Cardiac septum (tissue), 1 donor: ENCODE results near the gene ALKBH4. TPM values are rescaled to one million over a fixed set of nuclear protein-coding genes. Genes with fewer than 3 reads are reported as not detected.
"Not testable (repeated sequence)": the region's sequence is repeated elsewhere in the genome, so short reads cannot be mapped to it uniquely, and the experiment has no call there.

ENCODE experiments used
- DNase-seq: peaks from one replicate; pipeline ENCODE4 v3.0.0-alpha.2; 2020; ENCODE audit warnings: low spot score
- intact Hi-C: fragments of 100-400 bp; cut with DNase I; formaldehyde crosslinking; loops from one replicate; pipeline ENCODE4 v1.14.0; 2022
- long read RNA-seq: library from polyadenylated mRNA; unstranded; transcript quantifications from one replicate; pipeline ENCODE4 v2.0.0, GENCODE V29; 2021
- total RNA-seq: library from RNA; stranded (reverse); fragmentation: NEBNext Ultra II Directional; extraction: Animal tissue kit (Norgen Biotek cat#: 25700); gene quantifications from one replicate; pipeline ENCODE4 v1.2.1, GENCODE V29; 2021
- donor health status: DM: no; HTN: no; CAD: no.

Gene ALKBH4
- 6.5 TPM for total RNA-seq
- long read RNA-seq, transcript ALKBH4-201 (3 exons, 2,105 nt) = major isoform, 12 of 19 reads
- long read RNA-seq, partial matches to known transcripts = 1 of 19 reads
- long read RNA-seq, other reads (novel, unspliced or antisense) = 4 of 19 reads

GRCh38 chr7:102464577-102465280 lies at the start of gene ALKBH4, which contains the start of gene LRWD1:
ALKBH4 (minus strand) TSS chr7:102464863; CDS start chr7:102464836, 27 bp downstream.
LRWD1 (plus strand) TSS chr7:102464984; CDS start chr7:102465081, 97 bp downstream.
- intact Hi-C loops = loop anchor here (5.0 kb wide), 1 partner anchor 52 kb away; no protein-coding TSS in a partner anchor
- peak; percentile 98 for DNase-seq

- peak; percentile 74 for DNase-seq
- intact Hi-C loops = not testable (repeated sequence)
Observed at GRCh38 chr7:102512642-102513221, 48.1 kb upstream of the ALKBH4 start.

GRCh38 chr7:102511860-102512522 lies 47.3 kb upstream of the ALKBH4 start:
- DNase-seq, intact Hi-C loops: not testable (repeated sequence)

- DNase-seq, intact Hi-C loops: not testable (repeated sequence)
Observed at GRCh38 chr7:102510575-102510974, 45.9 kb upstream of the ALKBH4 start.

GRCh38 chr7:102507410-102508088 lies 42.9 kb upstream of the ALKBH4 start:
- intact Hi-C loops = not testable (repeated sequence)

GRCh38 chr7:102505298-102506185 lies 40.9 kb upstream of the ALKBH4 start:
- peak; percentile 68 for DNase-seq
- intact Hi-C loops = not testable (repeated sequence)

More at GRCh38 chr7:102507410-102508088, 42.9 kb upstream of the ALKBH4 start:
- not testable (repeated sequence) for DNase-seq

GRCh38 chr7:102503141-102503540 lies 38.5 kb upstream of the ALKBH4 start:
- intact Hi-C loops, DNase-seq: not testable (repeated sequence)

- intact Hi-C loops, DNase-seq: not testable (repeated sequence)
Observed at GRCh38 chr7:102498321-102498720, 33.7 kb upstream of the ALKBH4 start.

- DNase-seq = peak; percentile 75
- intact Hi-C loops = not testable (repeated sequence)
Observed at GRCh38 chr7:102497308-102497707, 32.6 kb upstream of the ALKBH4 start.

- intact Hi-C loops = not testable (repeated sequence)
- peak; percentile 70 for DNase-seq
Observed at GRCh38 chr7:102496861-102497260, 32.2 kb upstream of the ALKBH4 start.

- DNase-seq, intact Hi-C loops: not testable (repeated sequence)
Observed at GRCh38 chr7:102494473-102495149, 29.9 kb upstream of the ALKBH4 start.

GRCh38 chr7:102494026-102494425 lies 29.4 kb upstream of the ALKBH4 start:
- intact Hi-C loops, DNase-seq: not testable (repeated sequence)

- intact Hi-C loops, DNase-seq: not testable (repeated sequence)
Observed at GRCh38 chr7:102493220-102493935, 28.7 kb upstream of the ALKBH4 start.

GRCh38 chr7:102490529-102491075 lies 25.9 kb upstream of the ALKBH4 start:
- DNase-seq = peak; percentile 71
- intact Hi-C loops = not testable (repeated sequence)

- intact Hi-C loops, DNase-seq: not testable (repeated sequence)
Observed at GRCh38 chr7:102484317-102484716, 19.7 kb upstream of the ALKBH4 start.

- intact Hi-C loops, DNase-seq: not testable (repeated sequence)
Observed at GRCh38 chr7:102481962-102482361, 17.3 kb upstream of the ALKBH4 start.
